NCI-H2227 treated with DMSO at 0.1 percent for 48 hours (cell line): ENCODE data around the gene CCSER2.

ENCODE experiments used
- DNase-seq: peaks from one replicate; lab custom pipeline; 2025; lab: John Stamatoyannopoulos, UW

Gene CCSER2

GRCh38 chr10:84548869-84549268, 220.5 kb downstream of the CCSER2 start:
- DNase-seq = no peak

GRCh38 chr10:84549368-84550165, 221.2 kb downstream of the CCSER2 start:
- DNase-seq = no peak

- DNase-seq = no peak
Measured at GRCh38 chr10:84550756-84551436, 222.5 kb downstream of the CCSER2 start.

- no peak for DNase-seq
Measured at GRCh38 chr10:84551437-84552120, 223.2 kb downstream of the CCSER2 start.

- DNase-seq = no peak
Measured at GRCh38 chr10:84552478-84552877, 224.1 kb downstream of the CCSER2 start.

GRCh38 chr10:84562592-84562991, 234.2 kb downstream of the CCSER2 start:
- peak; percentile 69 for DNase-seq

- no peak for DNase-seq
Measured at GRCh38 chr10:84563355-84563754, 235.0 kb downstream of the CCSER2 start.

- no peak for DNase-seq
Measured at GRCh38 chr10:84563868-84564267, 235.5 kb downstream of the CCSER2 start.

GRCh38 chr10:84565881-84566582, 237.6 kb downstream of the CCSER2 start:
- DNase-seq = no peak

- no peak for DNase-seq
Measured at GRCh38 chr10:84567133-84567532, 238.7 kb downstream of the CCSER2 start.
